HG03196 (cell line): ENCODE results near the gene RPS6KL1.

Experiments
- ATAC-seq: cut with Tn5 transposase; IDR thresholded peaks from one replicate; pipeline ENCODE4 v1.9.1; 2021; ENCODE audit not compliant: unreplicated experiment

RPS6KL1 gene

GRCh38 chr14:74922752-74923401 is at the start of gene RPS6KL1:
Gene RPS6KL1, minus strand, starts transcription at chr14:74923260. Its CDS starts 1,719 bp downstream, at chr14:74921541.
- ATAC-seq: peak; percentile 80

- no peak for ATAC-seq
Measured at GRCh38 chr14:74968811-74969210, 45.8 kb upstream of the RPS6KL1 start.

- no peak for ATAC-seq
Measured at GRCh38 chr14:74965486-74966153, 42.6 kb upstream of the RPS6KL1 start.

- ATAC-seq: no peak
Measured at GRCh38 chr14:74964787-74965485, 41.9 kb upstream of the RPS6KL1 start.

- no peak for ATAC-seq
Measured at GRCh38 chr14:74963705-74964271, 40.7 kb upstream of the RPS6KL1 start.

- ATAC-seq: no peak
Measured at GRCh38 chr14:74963178-74963704, 40.2 kb upstream of the RPS6KL1 start.

GRCh38 chr14:74962493-74962892 is 39.4 kb upstream of the RPS6KL1 start:
- ATAC-seq: no peak

- ATAC-seq: no peak
Measured at GRCh38 chr14:74962046-74962445, 39.0 kb upstream of the RPS6KL1 start.

GRCh38 chr14:74961238-74961911 is 38.3 kb upstream of the RPS6KL1 start:
- ATAC-seq: no peak

GRCh38 chr14:74960736-74961135 is 37.7 kb upstream of the RPS6KL1 start:
- no peak for ATAC-seq

GRCh38 chr14:74959596-74960180 is 36.6 kb upstream of the RPS6KL1 start:
- no peak for ATAC-seq

- ATAC-seq: no peak
Measured at GRCh38 chr14:74956280-74957072, 33.4 kb upstream of the RPS6KL1 start.

- no peak for ATAC-seq
Measured at GRCh38 chr14:74956027-74956279, 32.9 kb upstream of the RPS6KL1 start.

GRCh38 chr14:74955229-74956026 is 32.4 kb upstream of the RPS6KL1 start, which contains the start of gene PGF:
Gene PGF, minus strand, starts transcription at chr14:74955597. Its CDS starts 355 bp downstream, at chr14:74955242.
- ATAC-seq: no peak

- ATAC-seq: no peak
Measured at GRCh38 chr14:74954947-74955228, 31.8 kb upstream of the RPS6KL1 start.

GRCh38 chr14:74954232-74954946 is 31.3 kb upstream of the RPS6KL1 start:
- no peak for ATAC-seq

- no peak for ATAC-seq
Measured at GRCh38 chr14:74953686-74954085, 30.6 kb upstream of the RPS6KL1 start.

GRCh38 chr14:74952697-74953484 is 29.8 kb upstream of the RPS6KL1 start:
- no peak for ATAC-seq
